Endothelial cell of umbilical vein (primary cell): ENCODE results near the gene FAM53B.

Source experiments
- CTCF ChIP-seq, 2 donors: IDR thresholded peaks; 1 replicate in 1 of 2; 2 replicates in 1 of 2; pipeline ENCODE4 v1.5.1; 2011; ENCODE audit warnings: low read length in 2 of 2, mild to moderate bottlenecking in 2 of 2, moderate library complexity in 2 of 2, control low read depth in 1 of 2, inconsistent platforms in 1 of 2, low read depth in 1 of 2; ENCODE audit not compliant: insufficient read depth in 1 of 2; ENCODE audit errors: extremely low read depth in 1 of 2
- EZH2 ChIP-seq: IDR thresholded peaks from 2 replicates; pipeline ENCODE4 v1.6.1; 2012; ENCODE audit warnings: borderline replicate concordance, low read depth, mild to moderate bottlenecking, moderate library complexity, low read length, inconsistent platforms; ENCODE audit not compliant: severe bottlenecking
- FOS ChIP-seq: IDR thresholded peaks from 2 replicates; pipeline ENCODE4 v1.6.1; 2011; ENCODE audit warnings: mild to moderate bottlenecking, low read length, moderate library complexity, borderline replicate concordance; ENCODE audit not compliant: insufficient read depth
- GATA2 ChIP-seq: IDR thresholded peaks from 2 replicates; pipeline ENCODE4 v1.7.0; 2011; ENCODE audit warnings: low read depth, mild to moderate bottlenecking, moderate library complexity, mixed read lengths, low read length; ENCODE audit not compliant: insufficient read length, insufficient read depth
- MYC ChIP-seq: IDR thresholded peaks from one replicate; pipeline ENCODE4 v1.6.1; 2011; ENCODE audit warnings: mild to moderate bottlenecking, low read depth, low read length
- POLR2A ChIP-seq: IDR thresholded peaks from 2 replicates; pipeline ENCODE4 v1.6.1; 2012; ENCODE audit warnings: low read depth, mild to moderate bottlenecking, control low read depth, low read length
- POLR2AphosphoS5 ChIP-seq: IDR thresholded peaks from 2 replicates; pipeline ENCODE4 v1.6.1; 2012; ENCODE audit warnings: low read depth, mild to moderate bottlenecking, control low read depth, low read length, moderate library complexity; ENCODE audit not compliant: insufficient read depth

GRCh38 chr10:124677749-124678556, 66.2 kb downstream of the FAM53B start:
- TF ChIP-seq CTCF (IDR thresholded peaks at IDR 0.05; ENCODE audit: extremely low read depth in 1 of 2, insufficient read depth in 1 of 2, low read depth in 1 of 2, low read length in 2 of 2) (no peak), POLR2A (no peak), EZH2 (no peak), MYC (no peak), POLR2AphosphoS5 (no peak), GATA2 (no peak), FOS (no peak)
